GM12878 (cell line): ENCODE results near the gene ATG3.

ENCODE experiments used
- ASH2L ChIP-seq: fragments of 300-600, 200-600 bp; sonication (generic); IDR thresholded peaks from 2 replicates; pipeline ENCODE4 v1.6.1; 2017; ENCODE audit warnings: low read depth, mild to moderate bottlenecking, borderline replicate concordance
- ATF7 ChIP-seq: fragments of 450-650 bp; IDR thresholded peaks from 2 replicates; pipeline ENCODE4 v1.6.1; 2016; ENCODE audit warnings: low read depth, mild to moderate bottlenecking
- CTCF ChIP-seq, 3 experiments: IDR thresholded peaks in 2 of 3; conservative IDR thresholded peaks in 1 of 3; 2 replicates each; pipeline ENCODE4 v1.5.1; 2011; ENCODE audit warnings: low read depth in 3 of 3, low read length in 3 of 3, mild to moderate bottlenecking in 3 of 3, control low read depth in 2 of 3, moderate library complexity in 2 of 3, inconsistent platforms in 1 of 3, mixed read lengths in 1 of 3; ENCODE audit not compliant: control insufficient read depth in 2 of 3, insufficient read depth in 1 of 3; ENCODE audit errors: extremely low read depth in 1 of 3
- FOXM1 ChIP-seq: IDR thresholded peaks from 2 replicates; pipeline ENCODE4 v1.6.1; 2012; ENCODE audit warnings: low read depth, mild to moderate bottlenecking, inconsistent platforms, low read length, moderate library complexity
- LARP7 ChIP-seq: fragments of 450-650 bp; IDR thresholded peaks from 2 replicates; pipeline ENCODE4 v1.6.1; 2017; ENCODE audit warnings: mild to moderate bottlenecking
- SREBF1 ChIP-seq: IDR thresholded peaks from 2 replicates; pipeline ENCODE4 v1.6.1; 2012; ENCODE audit warnings: mild to moderate bottlenecking, low read length
- TCF12 ChIP-seq: IDR thresholded peaks from 2 replicates; pipeline ENCODE4 v1.6.1; 2011; ENCODE audit warnings: low read depth, mild to moderate bottlenecking, low read length
- ZBTB33 ChIP-seq: fragments of 450-650 bp; IDR thresholded peaks from 2 replicates; pipeline ENCODE4 v1.6.1; 2017; ENCODE audit warnings: mild to moderate bottlenecking
- TF ChIP-seq, protein P1 (sequence below): IDR thresholded peaks from 2 replicates; pipeline ENCODE4 v1.6.1; 2012; ENCODE audit warnings: low read depth, low read length, improper control_type of control experiment

DNA sequence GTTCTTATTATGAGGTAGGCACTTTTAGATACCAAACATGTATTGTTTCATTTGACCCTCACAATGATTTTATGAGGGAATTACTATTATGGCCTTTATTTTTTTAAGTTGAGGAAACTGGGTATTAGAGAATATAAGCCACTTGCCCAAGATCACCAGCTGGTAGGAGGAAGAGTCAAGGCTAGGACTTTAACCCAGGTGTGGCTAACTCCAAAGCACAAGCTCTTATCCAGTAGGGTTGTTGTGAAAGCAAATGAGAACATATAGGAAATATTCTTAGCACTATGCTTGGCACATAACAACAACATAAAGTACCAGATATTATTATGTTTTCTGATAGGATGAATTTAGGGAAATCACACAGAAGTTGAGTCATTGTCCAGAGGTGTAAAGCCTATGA, 70.4 kb downstream of the ATG3 start:
- no peak for TF ChIP-seq CTCF (IDR thresholded peaks at IDR 0.05 in 2 of 3, conservative IDR thresholded peaks at IDR 0.05 in 1 of 3; ENCODE audit: control insufficient read depth in 2 of 3, extremely low read depth in 1 of 3, insufficient read depth in 1 of 3, low read depth in 3 of 3, low read length in 3 of 3)
- no peak for TF ChIP-seq FOXM1
- no peak for TF ChIP-seq LARP7
- TF ChIP-seq ASH2L, result no peak
- no peak for TF ChIP-seq SREBF1
- TF ChIP-seq, protein P1, sequence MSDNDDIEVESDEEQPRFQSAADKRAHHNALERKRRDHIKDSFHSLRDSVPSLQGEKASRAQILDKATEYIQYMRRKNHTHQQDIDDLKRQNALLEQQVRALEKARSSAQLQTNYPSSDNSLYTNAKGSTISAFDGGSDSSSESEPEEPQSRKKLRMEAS, result no peak
- no peak for TF ChIP-seq ATF7
- TF ChIP-seq ZBTB33, result no peak
- no peak for TF ChIP-seq TCF12
